ENCODE measurements around the gene CLDN2.

Gene CLDN2

GRCh38 chrX:106927023-106927422 is 6.8 kb downstream of the CLDN2 start:
- DNase-seq: no peak

DNA sequence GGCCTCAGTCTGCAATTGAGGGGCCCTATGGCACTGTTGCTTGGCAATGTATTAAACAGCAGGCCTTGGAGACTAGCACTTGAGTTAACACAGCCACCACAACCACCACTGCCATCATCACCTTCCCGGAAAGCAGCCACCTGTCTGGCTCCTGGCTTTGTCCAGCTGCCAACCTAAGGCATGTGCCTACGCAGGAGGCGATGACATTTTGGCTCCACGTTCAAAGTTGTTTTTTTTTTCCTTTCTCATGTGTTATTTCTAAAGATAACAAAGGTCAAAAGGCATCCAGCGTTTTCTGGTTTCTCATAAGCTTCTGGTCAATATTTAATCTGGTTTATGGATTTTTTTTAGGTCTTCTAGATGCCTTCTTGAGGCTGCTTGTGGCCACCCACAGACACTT is 7.5 kb downstream of the CLDN2 start:
- no peak for DNase-seq

- DNase-seq: no peak
Observed at GRCh38 chrX:106928227-106928626, 8.0 kb downstream of the CLDN2 start.

- no peak for DNase-seq
Observed at GRCh38 chrX:106931831-106932491, 11.8 kb downstream of the CLDN2 start.

DNA sequence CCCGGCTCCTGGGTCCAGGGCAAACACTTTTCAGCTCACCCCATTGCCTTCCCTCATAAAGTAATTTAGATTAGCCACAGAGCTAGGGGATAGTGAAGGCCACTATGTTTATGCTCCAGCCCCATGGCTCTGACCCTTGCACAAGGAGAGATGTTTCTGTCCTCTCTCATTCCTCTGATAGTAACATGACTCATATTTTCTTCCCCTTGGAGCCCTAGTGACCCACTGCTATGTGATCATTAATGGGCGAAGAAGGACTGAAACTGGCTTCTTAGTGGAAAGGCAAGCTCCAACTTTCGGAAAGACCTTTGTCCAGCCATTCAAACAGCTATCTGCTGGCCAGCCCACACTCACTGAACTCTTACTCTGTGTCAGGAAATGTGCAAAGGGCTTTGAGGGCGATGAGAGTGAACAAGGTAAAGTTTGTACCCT is 12.3 kb downstream of the CLDN2 start:
- DNase-seq: no peak

GRCh38 chrX:106932960-106933537 is 12.8 kb downstream of the CLDN2 start:
- DNase-seq: no peak

DNA sequence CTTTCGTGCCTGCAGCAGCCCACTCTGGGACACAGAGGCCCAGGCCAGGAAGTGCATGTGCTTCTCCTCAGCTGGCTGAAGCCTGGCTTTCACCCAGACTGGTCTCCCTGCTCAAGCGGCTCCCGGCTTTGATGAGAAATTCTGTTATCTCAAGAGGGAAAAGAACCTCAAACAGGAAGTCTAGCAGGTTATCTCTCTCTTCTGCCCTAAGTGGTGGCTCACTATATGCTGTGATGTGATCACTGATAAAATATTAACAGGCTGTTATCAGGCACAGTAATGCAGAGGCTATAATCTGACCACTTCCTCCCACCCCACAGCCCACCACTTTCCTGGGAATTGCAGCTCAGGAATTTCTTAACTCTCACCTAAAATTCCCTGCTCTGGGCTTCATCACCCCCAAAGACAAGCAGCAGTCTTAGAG is 13.3 kb downstream of the CLDN2 start:
- no peak for DNase-seq

- DNase-seq: no peak
Observed at GRCh38 chrX:106935175-106935574, 15.0 kb downstream of the CLDN2 start.

DNA sequence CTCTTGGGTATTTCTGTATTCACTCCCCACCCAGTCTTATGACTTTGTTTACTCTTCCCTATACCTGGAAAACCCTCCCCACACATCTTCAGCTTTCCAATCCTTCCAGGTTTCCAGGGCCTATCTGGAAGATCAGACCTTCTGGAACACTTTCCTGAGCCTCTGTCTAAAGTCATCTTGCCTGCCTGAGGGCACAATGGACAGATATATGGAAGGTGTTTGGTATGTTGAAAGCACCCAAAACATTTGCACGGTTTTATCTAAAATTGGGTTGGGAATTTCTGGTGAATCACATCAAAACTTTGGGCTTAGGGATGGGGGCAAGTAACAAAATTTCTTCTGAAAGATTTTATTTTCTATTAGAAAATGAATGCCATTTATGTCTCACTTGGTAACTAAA is 16.0 kb downstream of the CLDN2 start:
- DNase-seq: no peak

- no peak for DNase-seq
Observed at GRCh38 chrX:106939566-106939965, 19.4 kb downstream of the CLDN2 start.

- no peak for DNase-seq
Observed at GRCh38 chrX:106940068-106940467, 19.9 kb downstream of the CLDN2 start.

DNA sequence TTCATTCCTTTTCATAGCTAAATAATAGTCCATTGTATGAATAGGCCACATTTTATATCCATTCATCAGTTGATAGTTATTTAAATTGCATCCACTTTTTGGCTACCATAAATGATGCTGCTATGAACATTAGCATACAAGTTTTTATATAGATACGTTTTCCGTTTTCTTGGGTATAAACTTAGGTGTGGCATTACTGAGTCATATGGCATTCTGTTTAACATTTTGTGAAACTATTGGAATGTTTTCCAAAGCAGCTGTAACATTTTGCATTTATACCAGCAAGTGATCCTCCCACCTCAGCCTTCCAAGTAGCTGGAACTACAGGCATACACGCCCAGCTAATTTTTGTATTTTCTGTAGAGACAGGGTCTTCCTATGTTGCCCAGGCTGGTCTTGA is 26.3 kb downstream of the CLDN2 start:
- DNase-seq: no peak

DNA sequence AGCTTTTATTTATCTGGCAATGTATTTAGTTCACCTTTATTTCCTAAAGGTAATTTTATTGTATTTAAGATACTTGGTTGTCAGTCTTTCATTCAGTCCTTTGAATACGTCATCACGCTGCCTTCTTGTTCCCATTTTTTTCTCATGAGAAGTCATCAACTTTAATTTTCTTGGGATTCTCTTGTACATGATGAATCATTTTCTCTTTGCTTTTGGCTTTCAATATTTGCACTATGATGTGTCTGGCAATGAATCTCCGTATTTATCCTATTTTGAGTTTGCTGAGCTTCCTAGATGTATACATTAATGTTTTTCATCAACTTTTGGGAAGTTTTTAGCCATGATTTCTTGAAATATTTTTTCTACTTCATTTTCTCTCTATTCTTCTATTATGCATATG is 28.4 kb downstream of the CLDN2 start:
- DNase-seq: no peak

DNA sequence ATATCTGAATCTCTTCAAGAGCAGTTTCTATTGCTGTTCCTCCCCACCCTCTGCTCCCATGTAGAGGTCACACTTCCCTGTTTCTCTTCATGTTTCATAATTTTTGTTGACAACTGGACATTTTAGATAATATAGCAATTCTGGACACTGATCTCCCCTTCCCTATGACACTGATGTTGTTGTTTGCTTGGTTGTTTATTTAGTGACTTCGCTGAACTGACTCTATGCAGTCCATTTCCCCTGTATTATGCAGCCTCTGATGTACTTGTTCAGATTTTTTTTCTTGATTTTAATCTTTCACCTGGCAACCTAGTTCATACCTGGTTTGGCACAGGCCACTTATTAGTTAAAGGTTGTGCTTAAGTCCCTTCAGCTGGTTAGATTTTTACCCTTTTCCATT is 29.2 kb downstream of the CLDN2 start:
- DNase-seq: no peak

DNA sequence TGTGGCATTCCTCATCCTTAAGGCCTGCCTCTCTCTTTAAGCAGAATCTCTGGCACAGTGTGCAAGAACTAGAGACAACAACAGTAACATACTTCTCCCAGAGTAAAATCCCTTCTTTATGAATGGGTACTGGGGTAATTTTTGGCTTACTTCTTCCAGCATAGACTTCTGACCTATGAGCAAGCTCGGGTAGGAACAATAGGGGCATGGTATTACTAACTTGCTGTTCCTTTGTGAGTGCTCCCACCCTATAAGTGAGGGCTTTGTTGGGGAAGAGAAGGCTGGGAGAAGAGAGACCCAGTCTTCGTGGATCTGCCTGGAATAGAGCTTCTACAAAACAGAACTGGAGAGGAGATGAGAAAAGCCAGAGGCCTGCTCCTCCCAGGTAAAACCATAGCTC is 30.2 kb downstream of the CLDN2 start:
- DNase-seq: no peak

- DNase-seq: no peak
Observed at GRCh38 chrX:106951230-106951629, 31.0 kb downstream of the CLDN2 start.

DNA sequence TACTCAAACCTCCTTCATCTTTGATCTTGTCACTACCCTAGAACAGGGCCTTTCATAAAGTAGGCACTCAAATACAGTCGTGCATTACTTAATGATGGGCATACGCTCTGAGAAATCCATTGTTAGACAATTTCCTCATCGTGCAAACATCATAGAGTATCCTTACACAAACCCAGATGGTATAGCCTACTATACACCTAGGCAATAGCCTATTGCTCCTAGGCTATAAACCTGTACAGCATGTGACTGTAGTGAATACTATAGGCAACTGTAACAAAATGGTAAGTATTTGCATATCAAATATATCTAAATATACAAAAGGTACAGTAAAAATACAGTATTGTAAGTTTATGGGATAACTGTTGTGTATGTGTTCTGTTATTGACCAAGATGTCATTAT is 31.9 kb downstream of the CLDN2 start:
- no peak for DNase-seq

DNA sequence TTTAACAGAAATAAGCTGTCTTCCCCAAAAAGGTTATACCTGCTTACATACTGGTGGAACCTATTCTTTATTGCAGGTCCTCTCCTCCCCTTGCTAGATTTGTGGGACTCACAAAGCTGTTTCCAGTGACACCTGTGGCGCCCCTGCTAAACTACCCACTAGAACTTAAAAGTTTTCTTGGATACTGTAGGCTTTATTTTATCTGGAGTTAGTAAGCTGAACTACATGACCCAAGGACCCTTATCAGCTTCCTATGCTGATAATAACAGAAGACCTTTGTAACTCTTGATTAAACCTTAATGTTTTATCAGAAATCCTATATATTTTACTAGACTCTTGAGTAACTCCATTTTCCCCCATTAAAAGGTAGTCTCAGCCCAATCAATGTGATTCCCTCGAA is 32.3 kb downstream of the CLDN2 start:
- DNase-seq: no peak

DNA sequence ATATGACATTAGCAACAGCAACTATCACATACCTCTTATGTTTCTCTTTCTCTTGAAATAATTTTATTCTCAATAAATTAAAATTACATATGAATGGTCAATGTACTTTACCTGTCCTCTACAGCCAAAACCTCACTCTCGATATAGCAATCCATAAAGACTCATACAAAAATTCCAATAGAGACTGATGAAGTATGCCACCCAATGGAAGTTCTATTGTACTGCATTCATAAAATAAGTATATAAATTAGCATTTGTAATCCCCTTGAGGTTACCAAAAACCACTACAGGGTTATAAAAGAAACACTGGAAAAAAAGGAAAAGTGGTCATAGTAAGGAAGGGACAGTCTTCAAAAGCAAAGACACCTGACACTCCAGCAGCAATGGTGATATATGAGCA is 32.8 kb downstream of the CLDN2 start:
- no peak for DNase-seq

DNA sequence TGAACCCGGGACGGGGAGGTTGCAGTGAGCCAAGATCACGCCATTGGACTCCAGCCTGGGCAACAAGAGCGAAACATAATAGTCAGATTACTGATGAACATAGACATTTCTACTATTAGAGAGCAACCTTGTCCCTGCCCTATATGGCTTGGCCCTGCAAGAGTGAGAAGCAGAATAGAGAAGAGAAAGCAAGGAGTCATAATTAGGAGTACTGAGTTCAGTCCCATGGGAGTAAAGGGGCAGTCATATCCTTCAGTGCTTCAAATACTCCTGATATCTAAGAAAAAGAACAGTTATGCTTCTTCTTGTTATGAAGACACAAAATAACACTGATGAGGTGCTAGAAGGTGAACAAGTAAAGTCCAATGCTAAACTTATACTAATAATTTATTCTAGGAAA is 33.8 kb downstream of the CLDN2 start:
- DNase-seq: no peak

- no peak for DNase-seq
Observed at GRCh38 chrX:106955004-106955772, 35.0 kb downstream of the CLDN2 start.

- no peak for DNase-seq
Observed at GRCh38 chrX:106957856-106958255, 37.7 kb downstream of the CLDN2 start.

GRCh38 chrX:106959901-106960300 is 39.7 kb downstream of the CLDN2 start:
- DNase-seq: no peak

GRCh38 chrX:106963111-106963510 is 42.9 kb downstream of the CLDN2 start:
- DNase-seq: no peak

Data from RPMI8226 (cell line).